Uterus (tissue), 2 donors: ENCODE measurements around the gene RHBG.

Source experiments
- CTCF ChIP-seq, 4 experiments: fragments of 200-600 bp in 2 of 4; fragments of 450-650 bp in 2 of 4; sonication (generic) in 2 of 4; IDR thresholded peaks; one replicate each; pipeline ENCODE4 v1.5.1; 2016 to 2019; ENCODE audit warnings: antibody characterized with exemption in 4 of 4, mild to moderate bottlenecking in 2 of 4, moderate library complexity in 1 of 4
- POLR2A ChIP-seq, 2 donors: fragments of 450-650 bp; IDR thresholded peaks; one replicate each; pipeline ENCODE4 v1.6.1; 2016; ENCODE audit warnings: antibody characterized with exemption in 2 of 2, mild to moderate bottlenecking in 1 of 2, moderate library complexity in 1 of 2

GRCh38 chr1:156428746-156429288 lies 59.8 kb downstream of the RHBG start:
- TF ChIP-seq CTCF (IDR thresholded peaks at IDR 0.05) (no peak), POLR2A (IDR thresholded peaks at IDR 0.05) (no peak)
